T-helper 17 cell (primary cell): ENCODE measurements around the gene WFDC13. TPM values are rescaled to one million over a fixed set of nuclear protein-coding genes. Genes with fewer than 3 reads are reported as not detected.

Experiments used
- ATAC-seq: fragments of 150-1000 bp; cut with Tn5 transposase; 2 replicates; pipeline ENCODE4 v1.10.0; 2021; ENCODE audit warnings: mild to moderate bottlenecking, moderate library complexity
- DNase-seq, 3 donors: peaks; one replicate each; pipeline versions ENCODE4 v3.0.0 to v3.0.0-alpha.2; 2020 to 2021
- H3K9me3 ChIP-seq: one replicate; pipeline ENCODE4 v1.7.0; 2013; ENCODE audit warnings: low read length, mild to moderate bottlenecking; ENCODE audit not compliant: control insufficient read depth, poor library complexity, severe bottlenecking
- H3K27ac Mint-ChIP-seq: one replicate; pipeline ENCODE4 v1.8.0; 2022; ENCODE audit warnings: mild to moderate bottlenecking, moderate library complexity, mixed read lengths
- H3K27me3 Mint-ChIP-seq: one replicate; pipeline ENCODE4 v1.8.0; 2022; ENCODE audit warnings: mixed read lengths
- H3K36me3 Mint-ChIP-seq: one replicate; pipeline ENCODE4 v1.8.0; 2022; ENCODE audit warnings: low read depth, mixed read lengths
- H3K4me1 Mint-ChIP-seq: one replicate; pipeline ENCODE4 v1.8.0; 2022; ENCODE audit warnings: mild to moderate bottlenecking, mixed read lengths
- H3K4me3 Mint-ChIP-seq: one replicate; pipeline ENCODE4 v1.8.0; 2022; ENCODE audit warnings: mild to moderate bottlenecking, moderate library complexity, mixed read lengths
- total RNA-seq, 4 donors: library from RNA in 2 of 4; stranded (reverse) in 2 of 4; gene quantifications; one replicate each; pipeline ENCODE4 v1.2.3 and lab custom pipeline; 2022 to 2026

WFDC13 gene
- total RNA-seq, 2 donors from 2014 or later = not detected

DNA sequence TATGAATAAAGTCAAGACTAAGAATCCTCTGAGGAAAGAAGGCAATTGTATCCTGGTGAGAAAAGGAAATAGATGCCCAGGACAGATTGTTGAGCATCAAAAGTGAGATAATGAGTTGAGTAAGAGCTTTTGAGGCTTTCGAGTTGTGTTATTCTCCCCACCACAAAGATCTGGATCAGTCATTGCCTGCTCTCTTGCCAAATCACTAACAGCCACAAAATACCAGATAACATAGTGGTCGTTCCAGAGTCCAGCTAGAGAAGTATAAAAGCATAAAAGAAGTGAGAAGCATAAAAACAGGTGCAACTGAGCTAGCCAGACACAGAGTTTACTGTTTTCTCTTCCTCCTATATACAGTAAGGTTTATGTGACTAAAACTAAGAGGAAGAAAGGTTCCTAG lies 25.2 kb downstream of the WFDC13 start:
- no peak for ATAC-seq
- Mint-ChIP-seq H3K36me3 (no peaks in the 10 kb centered on the region), H3K27me3 (peaks cover 47% of the 10 kb centered on the region), H3K27ac (no peak overlapping the region), H3K4me1 (peaks cover 2% of the 10 kb centered on the region), H3K4me3 (no peak overlapping the region)
- peaks cover 5% of the 10 kb centered on the region for H3K9me3 ChIP-seq
- DNase-seq = no peak

DNA sequence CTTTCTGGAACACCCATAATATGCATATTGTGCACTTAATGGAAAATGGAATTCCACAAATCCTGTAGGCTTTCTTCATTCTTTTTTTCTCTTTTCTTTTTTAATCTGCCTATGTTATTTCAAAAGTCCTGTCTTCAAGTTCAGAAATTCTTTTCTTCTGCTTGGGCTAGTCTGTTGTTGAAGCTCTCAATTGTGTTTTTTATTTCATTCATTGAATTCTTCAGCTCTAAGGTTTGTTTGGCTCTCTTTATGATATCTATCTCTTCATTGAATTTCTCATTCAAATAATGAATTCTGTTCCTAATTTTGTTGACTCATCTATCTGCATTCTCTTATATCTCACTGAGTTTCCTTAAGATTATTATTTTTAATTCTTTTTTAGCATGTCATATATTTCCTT lies 30.4 kb downstream of the WFDC13 start:
- H3K4me3 Mint-ChIP-seq = no peak overlapping the region
- H3K27me3 Mint-ChIP-seq = peaks cover 17% of the 10 kb centered on the region
- H3K27ac Mint-ChIP-seq = no peak overlapping the region
- no peaks in the 10 kb centered on the region for H3K36me3 Mint-ChIP-seq
- H3K4me1 Mint-ChIP-seq = no peaks in the 10 kb centered on the region
- H3K9me3 ChIP-seq = peaks cover 5% of the 10 kb centered on the region
- DNase-seq (no peak), ATAC-seq (no peak)

DNA sequence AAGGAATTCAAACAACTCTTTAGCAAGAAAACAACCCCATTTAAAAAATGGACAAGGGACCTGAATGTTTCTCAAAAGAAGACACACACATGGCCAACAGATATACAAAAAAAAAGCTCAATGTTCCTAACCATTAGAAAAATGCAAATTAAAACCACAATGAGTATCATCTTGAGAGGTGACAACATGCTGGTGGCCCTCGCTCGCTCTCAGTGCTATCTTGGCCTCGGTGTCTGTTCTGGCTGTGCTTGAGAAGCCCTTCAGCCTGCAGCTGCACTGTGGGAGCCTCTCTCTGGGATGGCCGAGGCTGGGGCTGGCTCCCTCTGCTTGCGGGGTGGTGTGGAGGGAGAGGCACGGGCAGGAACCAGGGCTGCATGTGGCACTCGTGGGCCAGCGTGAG lies 33.7 kb downstream of the WFDC13 start:
- peaks cover 5% of the 10 kb centered on the region for H3K9me3 ChIP-seq
- Mint-ChIP-seq H3K4me3 (no peak overlapping the region), H3K27me3 (peaks cover 31% of the 10 kb centered on the region), H3K36me3 (no peaks in the 10 kb centered on the region), H3K27ac (no peak overlapping the region), H3K4me1 (no peaks in the 10 kb centered on the region)
- DNase-seq (no peak), ATAC-seq (no peak)

DNA sequence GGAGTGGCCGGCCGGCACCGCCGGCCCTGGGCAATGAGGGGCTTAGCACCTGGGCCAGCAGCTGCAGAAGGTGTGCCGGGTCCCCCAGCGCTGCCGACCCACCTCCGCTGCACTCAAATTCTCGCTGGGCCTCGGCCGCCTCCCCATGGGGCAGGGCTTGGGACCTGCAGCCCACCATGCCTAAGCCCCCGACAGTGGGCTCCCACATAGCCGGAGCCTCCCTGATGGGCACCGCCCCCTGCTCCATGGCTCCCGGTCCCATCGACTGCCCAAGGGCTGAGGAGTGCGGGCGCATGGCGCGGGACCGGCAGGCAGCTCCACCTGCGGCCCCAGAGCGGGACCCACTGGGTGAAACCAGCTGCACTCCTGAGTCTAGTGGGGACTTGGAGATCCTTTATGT lies 34.1 kb downstream of the WFDC13 start:
- peaks cover 5% of the 10 kb centered on the region for H3K9me3 ChIP-seq
- ATAC-seq (no peak), DNase-seq (no peak)
- H3K27me3 Mint-ChIP-seq = peaks cover 34% of the 10 kb centered on the region
- no peaks in the 10 kb centered on the region for H3K36me3 Mint-ChIP-seq
- no peak overlapping the region for H3K4me3 Mint-ChIP-seq
- no peaks in the 10 kb centered on the region for H3K4me1 Mint-ChIP-seq
- H3K27ac Mint-ChIP-seq = no peak overlapping the region

DNA sequence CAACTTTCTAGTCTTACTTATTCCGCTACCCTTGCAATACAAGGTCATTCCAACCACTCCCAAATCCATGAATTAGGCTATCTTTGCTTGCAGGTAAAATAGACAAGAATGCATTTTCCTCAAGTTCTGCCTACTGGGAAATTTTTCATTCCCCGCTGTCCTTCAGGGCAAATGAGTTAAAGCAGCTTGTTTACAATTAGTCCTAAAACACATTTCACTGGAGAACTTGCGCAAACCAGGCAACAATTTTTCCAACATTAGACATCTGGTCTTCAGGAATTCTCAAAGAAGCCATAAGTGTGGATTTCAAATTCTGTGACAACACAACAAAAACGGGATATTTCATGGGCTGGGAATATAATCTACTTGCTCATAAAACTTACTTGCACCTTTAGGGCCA lies 40.8 kb downstream of the WFDC13 start:
- no peak for DNase-seq
- no peak for ATAC-seq
- Mint-ChIP-seq H3K36me3 (no peaks in the 10 kb centered on the region), H3K4me3 (no peak overlapping the region), H3K27me3 (peaks cover 38% of the 10 kb centered on the region), H3K4me1 (no peaks in the 10 kb centered on the region), H3K27ac (no peak overlapping the region)
- H3K9me3 ChIP-seq = peaks cover 3% of the 10 kb centered on the region

DNA sequence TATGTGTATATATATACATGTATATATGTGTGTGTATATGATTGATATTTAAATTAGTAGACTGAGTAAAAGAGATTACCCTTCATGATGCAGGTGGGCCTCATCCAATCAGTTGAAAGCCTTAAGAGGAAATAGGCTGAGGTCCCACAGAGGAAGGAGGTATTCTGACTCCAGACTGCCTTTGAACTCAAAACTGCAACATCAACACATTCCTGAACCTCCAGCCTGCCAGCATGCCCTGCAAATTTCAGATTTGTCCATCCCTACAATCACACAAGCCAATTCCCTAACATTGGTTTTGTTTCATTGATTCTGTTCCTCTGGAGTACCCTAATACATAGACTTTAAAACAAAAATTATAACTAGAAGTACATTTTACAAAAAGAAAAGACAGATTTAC lies 43.2 kb downstream of the WFDC13 start:
- DNase-seq (no peak), ATAC-seq (no peak)
- no peaks in the 10 kb centered on the region for H3K36me3 Mint-ChIP-seq
- no peak overlapping the region for H3K4me3 Mint-ChIP-seq
- H3K9me3 ChIP-seq = peaks cover 3% of the 10 kb centered on the region
- H3K27ac Mint-ChIP-seq = no peak overlapping the region
- no peaks in the 10 kb centered on the region for H3K4me1 Mint-ChIP-seq
- H3K27me3 Mint-ChIP-seq = peaks cover 52% of the 10 kb centered on the region

DNA sequence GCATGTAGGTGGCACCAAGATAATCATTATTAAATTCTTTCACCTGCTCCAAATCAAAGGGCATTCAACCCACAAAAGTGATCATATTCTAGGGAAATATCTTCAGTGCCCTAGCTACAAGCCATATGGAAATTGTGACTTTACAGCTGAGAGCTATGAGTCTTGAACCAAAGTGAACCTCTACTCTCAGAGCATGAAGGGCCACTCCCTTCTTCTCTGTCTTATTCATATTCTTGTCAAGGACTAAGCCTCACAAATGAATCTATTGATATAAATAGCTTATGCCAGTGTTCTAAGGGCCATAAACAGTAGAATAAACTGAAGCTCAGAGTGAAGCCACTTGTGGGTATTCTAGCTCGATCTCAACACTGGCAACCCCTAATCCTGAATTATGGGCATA lies 49.9 kb downstream of the WFDC13 start:
- Mint-ChIP-seq H3K4me1 (no peaks in the 10 kb centered on the region), H3K4me3 (no peak overlapping the region), H3K27ac (no peak overlapping the region), H3K27me3 (peaks cover 31% of the 10 kb centered on the region), H3K36me3 (no peaks in the 10 kb centered on the region)
- no peaks in the 10 kb centered on the region for H3K9me3 ChIP-seq
- DNase-seq (no peak), ATAC-seq (no peak)

DNA sequence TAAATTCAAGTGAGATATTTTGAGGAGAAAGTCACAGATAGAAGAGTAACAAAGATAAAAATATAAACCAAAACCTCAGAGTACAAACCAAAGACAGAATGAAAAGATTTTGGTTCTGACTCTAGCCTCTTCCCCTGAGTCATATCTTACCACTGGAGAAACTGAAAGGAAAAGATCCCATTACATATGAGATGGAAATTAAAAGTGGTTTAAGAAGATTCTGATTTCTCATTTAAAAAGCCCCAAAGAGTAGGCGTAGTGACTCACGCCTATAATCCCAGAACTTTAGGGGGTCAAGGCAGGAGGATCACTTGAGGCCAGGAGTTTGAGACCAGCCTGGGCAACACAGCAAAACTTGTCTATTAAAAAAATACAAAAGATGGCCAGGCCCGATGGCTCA lies 50.9 kb downstream of the WFDC13 start:
- no peak overlapping the region for H3K4me3 Mint-ChIP-seq
- no peak for ATAC-seq
- no peak overlapping the region for H3K27ac Mint-ChIP-seq
- H3K36me3 Mint-ChIP-seq = no peaks in the 10 kb centered on the region
- no peaks in the 10 kb centered on the region for H3K4me1 Mint-ChIP-seq
- H3K9me3 ChIP-seq = no peaks in the 10 kb centered on the region
- no peak for DNase-seq
- H3K27me3 Mint-ChIP-seq = peaks cover 28% of the 10 kb centered on the region

DNA sequence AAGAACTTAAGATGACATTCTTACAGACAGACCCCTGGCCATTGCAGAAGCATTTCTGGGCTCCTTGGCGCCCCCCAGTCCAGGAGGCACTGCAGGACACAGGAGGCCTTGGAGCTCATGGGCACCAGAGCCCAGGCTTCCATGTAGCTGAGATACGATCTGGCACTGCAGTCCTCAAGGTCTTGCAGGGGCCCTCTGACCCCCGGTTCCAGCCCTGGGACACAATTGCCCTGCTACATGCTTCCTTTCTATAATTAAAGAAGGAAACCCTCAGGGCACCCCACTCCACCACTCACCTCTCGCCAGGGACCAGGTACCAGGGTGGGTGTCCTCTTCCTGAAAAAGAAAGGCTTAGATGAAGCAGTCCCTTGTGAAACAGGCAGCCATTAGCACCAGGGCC lies 56.3 kb downstream of the WFDC13 start:
- no peaks in the 10 kb centered on the region for H3K27me3 Mint-ChIP-seq
- ATAC-seq (no peak), DNase-seq (no peak)
- no peaks in the 10 kb centered on the region for H3K9me3 ChIP-seq
- no peak overlapping the region for H3K4me3 Mint-ChIP-seq
- peaks cover 2% of the 10 kb centered on the region for H3K4me1 Mint-ChIP-seq
- no peak overlapping the region for H3K27ac Mint-ChIP-seq
- peaks cover 3% of the 10 kb centered on the region for H3K36me3 Mint-ChIP-seq

Other genes starting within 250 kb of the WFDC13 start
- gene WFDC2, start 232.3 kb upstream of the WFDC13 start, total RNA-seq = under 1 TPM in 1 of 2 donors, not detected in 1; 0.96 TPM
- not detected for gene SPINT3, start 186.4 kb upstream of the WFDC13 start, total RNA-seq
- gene WFDC6, start 162.6 kb upstream of the WFDC13 start, total RNA-seq = not detected
- gene EPPIN, start 154.6 kb upstream of the WFDC13 start, total RNA-seq = not detected
- gene WFDC8, start 122.8 kb upstream of the WFDC13 start, total RNA-seq = not detected
- not detected for gene WFDC10A, start 72.3 kb upstream of the WFDC13 start, total RNA-seq
- gene WFDC9, start 70.8 kb upstream of the WFDC13 start, total RNA-seq = not detected
- not detected for gene WFDC11, start 31.8 kb upstream of the WFDC13 start, total RNA-seq
- not detected for gene WFDC10B, start 3.0 kb downstream of the WFDC13 start, total RNA-seq
- not detected for gene SPINT4, start 20.3 kb downstream of the WFDC13 start, total RNA-seq
- gene WFDC3, start 89.8 kb downstream of the WFDC13 start, total RNA-seq = under 1 TPM in 1 of 2 donors, not detected in 1; 0.70 TPM
- 10 to 100 TPM; 10.4 to 14.1 TPM for gene DNTTIP1, start 89.9 kb downstream of the WFDC13 start, total RNA-seq
- gene UBE2C, start 110.6 kb downstream of the WFDC13 start, total RNA-seq = 1 to 10 TPM in 1 of 2 donors, not detected in 1; 1.4 TPM
- gene TNNC2, start 125.3 kb downstream of the WFDC13 start, total RNA-seq = 1 to 10 TPM in 1 of 2 donors, under 1 TPM in 1; 0.99 to 5.5 TPM
- 1 to 10 TPM; 1.9 to 3.1 TPM for gene SNX21, start 131.8 kb downstream of the WFDC13 start, total RNA-seq
- gene ACOT8, start 155.4 kb downstream of the WFDC13 start, total RNA-seq = 10 to 100 TPM; 18.8 to 22.3 TPM
- 1 to 10 TPM in 1 of 2 donors, under 1 TPM in 1; 0.89 to 1.2 TPM for gene ZSWIM3, start 155.6 kb downstream of the WFDC13 start, total RNA-seq
- 10 to 100 TPM in 1 of 2 donors, 1 to 10 TPM in 1; 8.0 to 10.2 TPM for gene ZSWIM1, start 179.2 kb downstream of the WFDC13 start, total RNA-seq
- 1 to 10 TPM in 1 of 2 donors, under 1 TPM in 1; 0.94 to 1.3 TPM for gene SPATA25, start 185.6 kb downstream of the WFDC13 start, total RNA-seq
- gene NEURL2, start 189.2 kb downstream of the WFDC13 start, total RNA-seq = 1 to 10 TPM; 1.5 to 2.1 TPM
- 100 to 1,000 TPM; 121 to 200 TPM for gene CTSA, start 189.3 kb downstream of the WFDC13 start, total RNA-seq
- 1 to 10 TPM in 1 of 2 donors, not detected in 1; 1.5 TPM for gene PLTP, start 210.1 kb downstream of the WFDC13 start, total RNA-seq
- gene PCIF1, start 232.6 kb downstream of the WFDC13 start, total RNA-seq = 10 to 100 TPM; 72.4 to 73.7 TPM